GM12872 (cell line): ENCODE measurements around the gene SOS1.

Source experiments
- TF ChIP-seq, protein P1 (sequence below): IDR thresholded peaks from 3 replicates; pipeline ENCODE4 v1.5.1; 2011; ENCODE audit warnings: low read depth, mild to moderate bottlenecking, low read length, moderate library complexity; ENCODE audit not compliant: insufficient read depth

The SOS1 gene

DNA sequence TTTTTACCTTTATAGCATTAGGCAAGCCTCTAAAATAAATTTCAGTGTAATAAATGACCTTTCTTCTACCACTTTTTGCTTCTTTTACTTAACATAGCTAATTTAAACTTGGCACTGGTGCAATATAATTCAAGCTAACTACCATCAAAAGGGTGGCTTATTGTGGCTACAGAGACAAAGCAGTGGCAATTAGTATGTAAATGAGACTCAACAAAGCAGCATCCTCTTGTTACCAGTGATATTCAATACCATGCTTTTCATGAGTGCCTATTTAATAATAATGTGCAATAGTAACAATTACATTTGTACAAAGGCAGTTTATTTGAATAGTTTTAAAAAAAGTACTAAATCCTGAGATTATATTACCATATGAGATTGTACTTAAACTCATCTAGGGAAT is 93.4 kb downstream of the SOS1 start:
- TF ChIP-seq, protein P1, sequence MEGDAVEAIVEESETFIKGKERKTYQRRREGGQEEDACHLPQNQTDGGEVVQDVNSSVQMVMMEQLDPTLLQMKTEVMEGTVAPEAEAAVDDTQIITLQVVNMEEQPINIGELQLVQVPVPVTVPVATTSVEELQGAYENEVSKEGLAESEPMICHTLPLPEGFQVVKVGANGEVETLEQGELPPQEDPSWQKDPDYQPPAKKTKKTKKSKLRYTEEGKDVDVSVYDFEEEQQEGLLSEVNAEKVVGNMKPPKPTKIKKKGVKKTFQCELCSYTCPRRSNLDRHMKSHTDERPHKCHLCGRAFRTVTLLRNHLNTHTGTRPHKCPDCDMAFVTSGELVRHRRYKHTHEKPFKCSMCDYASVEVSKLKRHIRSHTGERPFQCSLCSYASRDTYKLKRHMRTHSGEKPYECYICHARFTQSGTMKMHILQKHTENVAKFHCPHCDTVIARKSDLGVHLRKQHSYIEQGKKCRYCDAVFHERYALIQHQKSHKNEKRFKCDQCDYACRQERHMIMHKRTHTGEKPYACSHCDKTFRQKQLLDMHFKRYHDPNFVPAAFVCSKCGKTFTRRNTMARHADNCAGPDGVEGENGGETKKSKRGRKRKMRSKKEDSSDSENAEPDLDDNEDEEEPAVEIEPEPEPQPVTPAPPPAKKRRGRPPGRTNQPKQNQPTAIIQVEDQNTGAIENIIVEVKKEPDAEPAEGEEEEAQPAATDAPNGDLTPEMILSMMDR = no peak

- TF ChIP-seq, protein P1 = no peak
Observed at GRCh38 chr2:39024833-39025232, 96.0 kb downstream of the SOS1 start.

- TF ChIP-seq, protein P1 = no peak
Observed at GRCh38 chr2:39023649-39024048, 97.2 kb downstream of the SOS1 start.

GRCh38 chr2:39022642-39023235 is 98.1 kb downstream of the SOS1 start:
- TF ChIP-seq, protein P1 = no peak

GRCh38 chr2:39020383-39020782 is 100.5 kb downstream of the SOS1 start:
- TF ChIP-seq, protein P1 = no peak

DNA sequence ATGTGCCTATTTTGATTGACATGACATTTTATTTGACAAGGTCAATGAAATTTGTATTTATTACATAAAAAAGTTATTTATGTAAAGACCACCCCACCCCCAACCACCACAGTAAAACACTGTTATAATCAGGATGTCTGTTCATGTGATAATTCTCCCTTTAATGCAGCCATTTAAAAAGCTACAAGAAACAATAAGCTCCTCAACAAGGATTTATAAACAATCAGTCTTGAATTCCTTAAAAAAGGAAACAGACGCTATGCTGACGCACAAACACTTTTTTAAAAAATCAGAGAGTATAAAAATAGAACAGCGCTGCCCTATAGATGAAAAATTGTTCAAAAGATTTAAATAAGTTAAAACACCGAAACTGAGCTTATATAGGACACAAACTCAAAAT is 102.2 kb downstream of the SOS1 start:
- TF ChIP-seq, protein P1 = no peak

DNA sequence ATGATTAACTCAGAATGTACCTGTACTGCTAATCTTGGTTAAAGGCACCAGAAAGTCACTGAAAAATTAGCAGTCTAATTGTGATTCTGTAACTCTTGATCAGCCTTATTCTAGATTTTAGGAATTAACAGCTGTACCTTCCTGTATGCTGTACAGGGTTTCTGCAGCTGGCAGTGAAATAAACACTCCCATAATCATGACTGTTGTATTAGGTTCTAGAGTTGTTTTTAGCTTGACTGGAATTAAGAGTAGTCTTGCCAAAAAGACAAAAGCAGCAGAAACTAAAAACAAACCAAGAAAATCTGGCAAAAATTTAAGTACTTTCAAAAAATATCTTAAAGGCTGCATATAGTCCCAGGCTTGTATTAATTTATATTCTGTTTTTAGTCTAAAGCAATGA is 103.5 kb downstream of the SOS1 start:
- TF ChIP-seq, protein P1 = no peak
